ENCODE data around the gene RO60. TPM values are rescaled to one million over a fixed set of nuclear protein-coding genes. Genes with fewer than 3 reads are reported as not detected.

The RO60 gene
- total and polyA plus RNA-seq, 7 donors, result 6.6 to 44.3 (median 35.1) TPM

- peaks cover 6% of the 10 kb centered on the region for H3K4me1 ChIP-seq
- H3K4me3 ChIP-seq, result no peak overlapping the region
- peaks cover 0 to 12% of the 10 kb centered on the region in 2 donors for H3K36me3 ChIP-seq (ENCODE audit: insufficient read depth in 1 of 2, low read depth in 1 of 2)
- H3K27ac ChIP-seq, result no peak overlapping the region
- no peaks in the 10 kb centered on the region for H3K27me3 ChIP-seq (ENCODE audit: insufficient read depth in 3 of 3, low read length in 2 of 3)
- no peaks in the 10 kb centered on the region for H3K9me3 ChIP-seq
- TF ChIP-seq CTCF (IDR thresholded peaks at IDR 0.05), result no peak
- intact Hi-C loops (cut with DNase I), result loop anchor here (5.0 to 10.0 kb wide), 2 partner anchors 207 to 210 kb away; partner anchors contain the start of gene RGS2 (in 2 of the 2)
- WGBS, 3 donors, result 68 to 78% (median 77%) methylated on average over 2 of the region's 2 CpGs
- DNase-seq, result no peak
- ATAC-seq, result no peak
These were observed 45.0 kb upstream of the RO60 start for GRCh38 chr1:193014400-193014799.

- H3K9me3 ChIP-seq, result no peaks in the 10 kb centered on the region
- H3K27ac ChIP-seq, result no peak overlapping the region
- no peak for ATAC-seq
- no peak for DNase-seq
- H3K4me3 ChIP-seq, result no peak overlapping the region
- intact Hi-C loops (cut with DNase I), result loop anchor here in 1 of 2 donors (5.0 to 10.0 kb wide), 2 partner anchors 212 to 539 kb away; partner anchors contain the start of gene RGS2
- peaks cover 0 to 28% of the 10 kb centered on the region in 2 donors for H3K36me3 ChIP-seq (ENCODE audit: insufficient read depth in 1 of 2, low read depth in 1 of 2)
- no peak for TF ChIP-seq CTCF (IDR thresholded peaks at IDR 0.05)
- peaks cover 6% of the 10 kb centered on the region for H3K4me1 ChIP-seq
- H3K27me3 ChIP-seq (ENCODE audit: insufficient read depth in 3 of 3, low read length in 2 of 3), result no peaks in the 10 kb centered on the region
These were observed 42.6 kb upstream of the RO60 start for GRCh38 chr1:193016788-193017187.

GRCh38 chr1:193019442-193020026 lies 39.9 kb upstream of the RO60 start:
- no peaks in the 10 kb centered on the region for H3K27me3 ChIP-seq (ENCODE audit: insufficient read depth in 3 of 3, low read length in 2 of 3)
- H3K4me3 ChIP-seq, result no peak overlapping the region
- DNase-seq, result no peak
- ATAC-seq, result peak in 1 of 4 donors; percentile 57
- H3K9me3 ChIP-seq, result no peaks in the 10 kb centered on the region
- intact Hi-C loops (cut with DNase I), result loop anchor here (5.0 to 10.0 kb wide), 3 partner anchors 215 to 547 kb away; partner anchors contain the start of gene RGS2 (in 1 of the 2)
- H3K36me3 ChIP-seq (ENCODE audit: insufficient read depth in 1 of 2, low read depth in 1 of 2), result peaks cover 3 to 51% of the 10 kb centered on the region in 2 donors
- no peaks in the 10 kb centered on the region for H3K4me1 ChIP-seq
- no peak overlapping the region for H3K27ac ChIP-seq
- peak; percentile 56 for TF ChIP-seq CTCF (IDR thresholded peaks at IDR 0.05)

- Histone ChIP-seq H3K4me3 (no peak overlapping the region), H3K27me3 (ENCODE audit: insufficient read depth in 3 of 3, low read length in 2 of 3) (no peaks in the 10 kb centered on the region), H3K9me3 (no peaks in the 10 kb centered on the region), H3K4me1 (no peaks in the 10 kb centered on the region), H3K27ac (no peak overlapping the region), H3K36me3 (ENCODE audit: insufficient read depth in 1 of 2, low read depth in 1 of 2) (peaks cover 3 to 75% of the 10 kb centered on the region in 2 donors)
- no peak for ATAC-seq
- no peak for TF ChIP-seq CTCF (IDR thresholded peaks at IDR 0.05)
- DNase-seq, result no peak
- intact Hi-C loops (cut with DNase I), result no loop called here
These were observed 34.2 kb upstream of the RO60 start for GRCh38 chr1:193025218-193025617.

- intact Hi-C loops (cut with DNase I), result no loop called here
These were observed 29.1 kb upstream of the RO60 start for GRCh38 chr1:193030280-193030679.

More at GRCh38 chr1:193030280-193030679, 29.1 kb upstream of the RO60 start:
- Histone ChIP-seq H3K27ac (no peak overlapping the region), H3K27me3 (ENCODE audit: insufficient read depth in 3 of 3, low read length in 2 of 3) (no peaks in the 10 kb centered on the region), H3K9me3 (no peaks in the 10 kb centered on the region), H3K36me3 (ENCODE audit: insufficient read depth in 1 of 2, low read depth in 1 of 2) (peaks cover 0 to 36% of the 10 kb centered on the region in 2 donors), H3K4me3 (no peak overlapping the region), H3K4me1 (no peaks in the 10 kb centered on the region)
- DNase-seq (no peak), ATAC-seq (no peak)
- TF ChIP-seq CTCF (IDR thresholded peaks at IDR 0.05), result no peak
- WGBS, 3 donors, result 80 to 90% (median 85%) methylated on average over 1 of the region's 1 CpG

Data from psoas muscle (tissue), 8 donors.